A673 (cell line): ENCODE results near the gene NIFK.

Experiments used
- EZH2 ChIP-seq: fragments of 200-600 bp; sonication (generic); IDR thresholded peaks from 2 replicates; pipeline ENCODE4 v1.6.1; 2017; ENCODE audit warnings: borderline replicate concordance, low read depth, mild to moderate bottlenecking, mixed read lengths, antibody characterized with exemption, low read length; ENCODE audit not compliant: poor library complexity, severe bottlenecking
- TF ChIP-seq, protein P1 (sequence below): fragments of 300-800, 200-600 bp; sonication (generic); conservative IDR thresholded peaks from 2 replicates; pipeline ENCODE4 v1.5.1; 2017; ENCODE audit warnings: low read depth, mild to moderate bottlenecking, antibody characterized with exemption, low read length, moderate library complexity, mixed read lengths

DNA sequence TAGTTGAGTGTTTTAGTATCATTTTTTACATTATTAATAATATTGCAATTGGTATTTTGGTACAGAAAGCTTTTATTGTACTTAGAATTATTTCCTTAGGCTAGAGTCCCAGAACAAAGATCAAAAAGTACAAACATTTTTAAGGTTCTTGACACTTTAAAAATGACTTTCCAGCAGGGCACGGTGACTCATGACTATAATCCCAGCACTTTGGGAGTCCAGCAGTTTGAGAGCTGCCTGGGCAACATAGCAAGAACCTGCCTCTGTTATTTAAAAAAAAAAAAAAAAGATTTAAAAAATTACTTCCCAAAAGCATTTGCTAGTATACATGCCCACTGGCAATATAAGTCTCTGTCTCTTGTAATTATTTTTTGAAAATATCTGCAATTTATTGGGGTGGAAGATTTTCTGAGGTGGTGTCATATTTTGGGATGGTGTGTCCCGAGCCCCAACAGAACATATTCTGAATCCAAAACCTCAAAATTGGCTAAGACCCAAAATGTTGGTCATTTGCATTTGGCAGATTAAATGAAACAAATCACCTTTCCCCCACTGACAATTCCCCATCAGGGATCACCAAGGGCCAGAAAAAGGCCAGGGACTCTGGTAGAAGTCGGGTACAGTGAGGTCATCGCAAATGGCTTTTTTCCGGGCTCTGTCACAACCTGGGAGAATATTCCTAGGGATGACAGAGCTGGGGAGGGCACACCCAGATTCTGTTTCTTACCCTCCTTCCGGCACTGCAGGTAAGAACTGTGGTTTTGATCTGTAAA, 42.1 kb downstream of the NIFK start:
- TF ChIP-seq, protein P1, sequence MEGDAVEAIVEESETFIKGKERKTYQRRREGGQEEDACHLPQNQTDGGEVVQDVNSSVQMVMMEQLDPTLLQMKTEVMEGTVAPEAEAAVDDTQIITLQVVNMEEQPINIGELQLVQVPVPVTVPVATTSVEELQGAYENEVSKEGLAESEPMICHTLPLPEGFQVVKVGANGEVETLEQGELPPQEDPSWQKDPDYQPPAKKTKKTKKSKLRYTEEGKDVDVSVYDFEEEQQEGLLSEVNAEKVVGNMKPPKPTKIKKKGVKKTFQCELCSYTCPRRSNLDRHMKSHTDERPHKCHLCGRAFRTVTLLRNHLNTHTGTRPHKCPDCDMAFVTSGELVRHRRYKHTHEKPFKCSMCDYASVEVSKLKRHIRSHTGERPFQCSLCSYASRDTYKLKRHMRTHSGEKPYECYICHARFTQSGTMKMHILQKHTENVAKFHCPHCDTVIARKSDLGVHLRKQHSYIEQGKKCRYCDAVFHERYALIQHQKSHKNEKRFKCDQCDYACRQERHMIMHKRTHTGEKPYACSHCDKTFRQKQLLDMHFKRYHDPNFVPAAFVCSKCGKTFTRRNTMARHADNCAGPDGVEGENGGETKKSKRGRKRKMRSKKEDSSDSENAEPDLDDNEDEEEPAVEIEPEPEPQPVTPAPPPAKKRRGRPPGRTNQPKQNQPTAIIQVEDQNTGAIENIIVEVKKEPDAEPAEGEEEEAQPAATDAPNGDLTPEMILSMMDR = no peak
- TF ChIP-seq EZH2 = no peak
